LNCaP clone FGC (cell line): ENCODE data around the gene ATP5PD.

ENCODE experiments used
- DNase-seq: peaks from one replicate; pipeline ENCODE4 v3.0.0-alpha.2; 2011; ENCODE audit warnings: low read depth
- H3K4me3 ChIP-seq: 2 replicates; pipeline ENCODE4 v1.5.1; 2011; ENCODE audit warnings: mild to moderate bottlenecking, low read depth, low read length, control low read depth
- TF ChIP-seq, protein P1 (sequence below): IDR thresholded peaks from 2 replicates; pipeline ENCODE4 v1.5.1; 2012; ENCODE audit warnings: mild to moderate bottlenecking; ENCODE audit not compliant: control insufficient read depth, insufficient read depth; ENCODE audit errors: extremely low read depth

Gene ATP5PD

DNA sequence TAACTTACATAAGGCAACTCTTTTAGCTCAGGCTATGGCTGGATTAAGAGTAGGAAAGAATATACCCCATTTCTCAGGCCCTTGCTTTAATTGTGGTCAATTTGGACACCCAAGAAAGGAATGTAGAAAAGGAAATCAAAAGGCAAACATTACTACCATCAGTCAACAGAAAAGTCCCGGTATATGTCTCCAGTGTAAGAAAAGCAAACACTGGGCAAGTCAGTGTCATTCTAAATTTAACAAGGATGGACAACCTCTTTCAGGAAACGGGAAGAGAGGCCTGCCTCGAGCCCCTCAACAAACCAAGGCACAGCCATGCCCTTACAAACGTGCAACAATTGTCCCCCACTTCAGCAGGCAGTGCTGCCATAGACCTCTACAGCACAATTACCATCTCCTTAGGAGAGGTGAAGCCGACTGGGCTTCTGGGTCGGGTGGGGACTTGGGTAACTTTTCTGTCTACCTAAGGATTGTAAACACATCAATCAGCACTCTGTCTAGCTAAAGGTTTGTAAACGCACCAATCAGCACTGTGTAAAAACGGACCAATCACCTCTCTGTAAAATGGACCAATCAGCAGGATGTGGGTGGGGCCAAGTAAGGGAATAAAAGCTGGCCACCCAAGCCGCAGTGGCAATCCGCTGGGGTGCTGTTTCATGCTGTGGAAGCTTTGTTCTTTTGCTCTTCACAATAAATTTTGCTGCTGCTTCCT lies 21.9 kb downstream of the ATP5PD start:
- DNase-seq, result no peak
- TF ChIP-seq, protein P1, sequence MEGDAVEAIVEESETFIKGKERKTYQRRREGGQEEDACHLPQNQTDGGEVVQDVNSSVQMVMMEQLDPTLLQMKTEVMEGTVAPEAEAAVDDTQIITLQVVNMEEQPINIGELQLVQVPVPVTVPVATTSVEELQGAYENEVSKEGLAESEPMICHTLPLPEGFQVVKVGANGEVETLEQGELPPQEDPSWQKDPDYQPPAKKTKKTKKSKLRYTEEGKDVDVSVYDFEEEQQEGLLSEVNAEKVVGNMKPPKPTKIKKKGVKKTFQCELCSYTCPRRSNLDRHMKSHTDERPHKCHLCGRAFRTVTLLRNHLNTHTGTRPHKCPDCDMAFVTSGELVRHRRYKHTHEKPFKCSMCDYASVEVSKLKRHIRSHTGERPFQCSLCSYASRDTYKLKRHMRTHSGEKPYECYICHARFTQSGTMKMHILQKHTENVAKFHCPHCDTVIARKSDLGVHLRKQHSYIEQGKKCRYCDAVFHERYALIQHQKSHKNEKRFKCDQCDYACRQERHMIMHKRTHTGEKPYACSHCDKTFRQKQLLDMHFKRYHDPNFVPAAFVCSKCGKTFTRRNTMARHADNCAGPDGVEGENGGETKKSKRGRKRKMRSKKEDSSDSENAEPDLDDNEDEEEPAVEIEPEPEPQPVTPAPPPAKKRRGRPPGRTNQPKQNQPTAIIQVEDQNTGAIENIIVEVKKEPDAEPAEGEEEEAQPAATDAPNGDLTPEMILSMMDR, result no peak
- H3K4me3 ChIP-seq, result no peak overlapping the region

DNA sequence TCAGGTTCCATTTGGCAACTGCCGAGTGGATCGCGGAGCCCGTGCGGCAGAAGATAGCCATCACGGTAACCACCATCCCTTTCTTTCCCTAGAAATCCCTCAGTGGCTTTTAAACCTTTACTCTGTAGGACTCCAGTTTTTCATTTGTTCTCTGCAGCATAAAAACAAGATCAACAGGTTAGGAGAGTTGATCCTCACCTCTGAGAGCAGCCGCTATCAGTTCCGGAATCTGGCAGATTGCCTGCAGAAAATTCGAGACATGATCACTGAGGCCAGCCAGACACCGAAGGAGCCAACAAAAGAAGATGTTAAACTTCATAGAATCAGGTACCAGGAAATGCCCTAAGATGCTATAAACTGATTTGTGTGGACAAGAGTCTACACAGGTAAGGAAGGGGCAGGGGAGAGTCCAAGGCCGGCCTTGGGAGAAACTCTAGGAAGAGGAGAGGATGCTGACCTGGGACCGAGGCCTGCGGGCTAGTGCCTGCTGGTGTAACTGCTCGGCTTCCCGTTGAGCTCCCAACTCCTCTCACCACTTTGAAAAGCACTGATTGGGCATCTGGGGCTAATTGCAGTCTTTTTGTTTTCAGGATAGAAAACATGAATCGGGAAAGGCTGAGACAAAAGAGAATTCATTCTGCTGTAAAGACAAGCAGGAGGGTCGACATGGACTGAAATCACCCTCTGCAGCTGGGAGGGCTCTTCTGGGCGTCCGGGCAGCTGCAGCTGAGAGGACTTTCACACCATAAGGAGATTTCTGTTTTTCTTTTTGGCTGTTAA lies 26.2 kb downstream of the ATP5PD start:
- DNase-seq, result peak; percentile 78
- TF ChIP-seq, protein P1, result no peak

DNA sequence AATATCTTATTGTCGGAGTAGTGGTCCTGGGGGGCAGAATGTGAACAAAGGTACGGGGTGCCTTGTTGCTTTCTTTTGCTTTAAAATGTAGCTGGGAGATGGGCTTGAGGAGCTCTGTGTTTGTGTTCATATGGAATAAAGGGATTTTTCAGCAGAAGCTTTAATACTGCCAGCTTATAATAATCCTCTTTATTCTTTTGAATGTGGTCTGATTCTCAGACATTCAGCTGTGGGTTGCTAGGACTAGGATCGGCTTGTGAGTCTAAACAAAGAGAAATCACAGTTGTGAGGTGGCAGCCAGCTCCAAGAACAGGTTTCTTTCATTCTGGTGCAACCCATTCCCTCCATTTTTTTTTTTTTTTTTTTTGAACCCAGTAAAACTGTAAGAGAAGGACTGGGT lies 27.1 kb downstream of the ATP5PD start:
- 0 out of 2 replicates have a peak overlapping the region, but pooled peaks have one; percentile 16 for H3K4me3 ChIP-seq
- TF ChIP-seq, protein P1, result no peak
- DNase-seq, result no peak

More for the DNA sequence above, 26.2 kb downstream of the ATP5PD start:
- peak overlapping the region; percentile 16; the same call in 1 of the 2 replicates for H3K4me3 ChIP-seq

DNA sequence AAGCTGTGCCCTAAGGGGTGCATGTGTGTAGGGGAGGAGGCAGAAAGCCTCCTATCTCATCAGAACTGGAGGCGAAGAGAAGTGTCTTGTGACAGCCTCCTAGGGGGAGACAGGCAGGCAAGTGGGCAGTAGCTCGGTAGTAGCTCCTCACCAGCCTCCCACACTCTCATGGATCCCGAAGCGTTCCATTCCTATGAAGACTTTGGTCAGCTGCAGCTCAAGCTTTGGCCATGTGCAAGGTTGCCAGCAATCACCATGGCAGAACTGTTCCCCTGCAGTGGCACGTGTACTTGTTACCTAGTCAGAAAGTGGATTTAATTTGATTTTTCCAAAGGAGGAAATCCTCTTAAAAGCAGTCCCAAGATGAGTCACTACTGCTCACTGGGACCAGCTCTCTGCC lies 27.6 kb downstream of the ATP5PD start:
- DNase-seq, result no peak
- TF ChIP-seq, protein P1, result no peak
- no peak overlapping the region for H3K4me3 ChIP-seq

DNA sequence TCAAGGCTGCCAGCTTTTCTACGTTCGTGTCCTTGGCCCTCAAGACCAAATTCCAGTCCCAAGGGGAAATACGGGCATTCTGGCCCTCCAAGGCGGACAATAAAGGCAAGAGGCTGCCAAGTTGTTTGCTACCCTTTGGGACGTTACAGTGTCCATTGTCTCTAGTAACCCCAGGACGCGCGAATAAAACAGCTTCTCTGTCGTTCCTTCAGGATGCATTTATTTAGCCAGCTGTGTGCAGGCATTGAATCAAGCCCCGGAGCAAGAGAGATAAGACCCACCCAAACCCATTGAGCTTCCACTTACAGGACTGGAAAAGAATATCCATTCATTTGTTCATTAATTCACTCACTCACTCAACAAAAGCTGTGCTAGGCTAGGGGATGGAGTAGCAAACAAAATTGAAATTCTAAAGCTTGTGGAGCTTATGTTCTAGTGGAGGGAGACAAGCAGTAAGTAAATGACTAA lies 33.6 kb downstream of the ATP5PD start:
- TF ChIP-seq, protein P1, result no peak
- DNase-seq, result no peak
- H3K4me3 ChIP-seq, result peak overlapping the region; percentile 85

DNA sequence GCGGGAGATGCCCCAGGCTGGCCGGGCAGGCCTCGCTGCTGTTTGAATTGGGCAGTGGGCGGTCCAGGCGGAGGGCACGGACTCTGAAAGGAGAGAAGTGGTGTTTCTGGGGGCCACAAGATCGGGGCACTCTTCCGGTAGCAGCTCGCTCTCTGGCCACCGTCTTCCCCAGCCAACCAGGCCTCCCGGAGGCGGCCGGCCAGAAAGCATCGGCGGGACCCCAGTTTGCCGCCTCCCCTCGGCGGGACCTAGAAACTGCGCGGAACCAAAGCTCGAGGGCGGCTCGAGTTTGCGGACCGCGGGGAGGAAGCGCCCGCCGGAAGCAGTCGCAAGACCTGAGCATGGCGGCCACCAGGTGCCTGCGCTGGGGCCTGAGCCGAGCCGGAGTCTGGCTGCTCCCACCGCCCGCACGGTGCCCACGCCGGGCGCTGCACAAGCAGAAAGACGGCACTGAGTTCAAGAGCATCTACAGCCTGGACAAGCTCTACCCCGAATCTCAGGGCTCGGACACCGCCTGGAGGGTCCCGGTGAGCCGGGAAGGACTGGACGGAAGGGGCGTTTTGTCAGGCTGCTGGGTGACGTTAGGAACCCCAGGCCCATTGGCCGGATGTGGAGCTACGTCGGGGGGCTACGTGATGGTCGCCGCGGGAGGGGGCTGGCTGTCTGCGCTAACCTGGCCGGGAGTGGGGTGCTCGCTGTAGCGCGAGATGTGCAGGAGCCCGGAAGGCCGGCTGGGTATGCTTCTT lies 34.2 kb downstream of the ATP5PD start, which contains the start of gene MRPL58:
Gene MRPL58, plus strand, starts transcription at position 325 of the 746 bp plus-strand sequence. Its CDS starts 17 bp downstream, at position 342.
- TF ChIP-seq, protein P1, result peak; percentile 21; the same call in 1 of the 2 replicates
- H3K4me3 ChIP-seq, result peak within 1 kb of the TSS; percentile 85
- peak; percentile 35 for DNase-seq
